OCI-LY3 (cell line): Measurements from ENCODE around the gene ADGRD1.

Experiments used
- H2AFZ ChIP-seq: fragments of 200-600, 300-600 bp; shearing (Covaris generic); 2 replicates; pipeline ENCODE4 v1.6.0; 2014; ENCODE audit warnings: antibody characterized with exemption, low read depth, low read length
- H3K27ac ChIP-seq: fragments of 200-600, 300-600 bp; sonication (generic); 2 replicates; pipeline ENCODE4 v1.5.1; 2014; ENCODE audit warnings: mild to moderate bottlenecking, low read length, moderate library complexity, mixed read lengths
- H3K27me3 ChIP-seq: fragments of 200-600, 300-600 bp; sonication (generic); 2 replicates; pipeline ENCODE4 v1.6.1; 2014; ENCODE audit warnings: low read depth, low read length, mixed read lengths
- H3K36me3 ChIP-seq: fragments of 200-600, 300-600 bp; sonication (generic); replicated peaks from 2 replicates; pipeline ENCODE3; 2014; ENCODE audit warnings: low read depth, low read length, mixed read lengths
- H3K4me1 ChIP-seq: fragments of 300-600, 200-600 bp; sonication (generic); 2 replicates; pipeline ENCODE4 v1.6.1; 2014; ENCODE audit warnings: low read length, mixed read lengths
- H3K4me2 ChIP-seq: fragments of 200-600, 300-600 bp; sonication (generic); 2 replicates; pipeline ENCODE4 v1.6.1; 2014; ENCODE audit warnings: low read length, mixed read lengths
- H3K4me3 ChIP-seq: fragments of 300-600, 200-600 bp; sonication (generic); 2 replicates; pipeline ENCODE4 v1.5.1; 2014; ENCODE audit warnings: antibody characterized with exemption, mild to moderate bottlenecking, low read length, moderate library complexity
- H3K79me2 ChIP-seq: fragments of 300-600, 200-600 bp; shearing (Covaris generic); 2 replicates; pipeline ENCODE4 v1.6.1; 2014; ENCODE audit warnings: mild to moderate bottlenecking, low read length, mixed read lengths
- H3K9ac ChIP-seq: fragments of 300-600, 200-600 bp; shearing (Covaris generic); 2 replicates; pipeline ENCODE4 v1.6.0; 2014; ENCODE audit warnings: mild to moderate bottlenecking, low read length, moderate library complexity
- H3K9me3 ChIP-seq: fragments of 200-600, 300-600 bp; shearing (Covaris generic); 2 replicates; pipeline ENCODE4 v1.6.1; 2014; ENCODE audit warnings: low read length, mixed read lengths; ENCODE audit not compliant: insufficient read depth
- H4K20me1 ChIP-seq: fragments of 200-600, 300-600 bp; sonication (generic); 2 replicates; pipeline ENCODE4 v1.6.1; 2016; ENCODE audit warnings: low read length, mixed read lengths; ENCODE audit not compliant: insufficient read depth
- CTCF ChIP-seq: fragments of 200-600, 300-600 bp; sonication (generic); IDR thresholded peaks from 2 replicates; pipeline ENCODE4 v1.5.1; 2014; ENCODE audit warnings: antibody characterized with exemption, low read length, low read depth
- EZH2phosphoT487 ChIP-seq: fragments of 200-600 bp; shearing (Covaris generic); IDR thresholded peaks from 2 replicates; pipeline ENCODE4 v1.6.1; 2018; ENCODE audit warnings: antibody characterized with exemption, mixed run types, low read depth

ADGRD1 gene

GRCh38 chr12:131137009-131137835 lies 183.5 kb downstream of the ADGRD1 start:
- Histone ChIP-seq H3K79me2 (no peaks in the 10 kb centered on the region), H3K4me1 (no peaks in the 10 kb centered on the region), H4K20me1 (no peaks in the 10 kb centered on the region), H2AFZ (no peak overlapping the region), H3K4me3 (no peak overlapping the region), H3K27me3 (no peaks in the 10 kb centered on the region; the same call in 1 of the 2 replicates), H3K36me3 (no peaks in the 10 kb centered on the region), H3K4me2 (no peak overlapping the region), H3K27ac (no peak overlapping the region), H3K9ac (no peak overlapping the region), H3K9me3 (no peaks in the 10 kb centered on the region)
- TF ChIP-seq EZH2phosphoT487 (no peak), CTCF (no peak)

- no peak for TF ChIP-seq EZH2phosphoT487
Observed at GRCh38 chr12:131137836-131138637, 184.3 kb downstream of the ADGRD1 start.

GRCh38 chr12:131138638-131139362 lies 185.1 kb downstream of the ADGRD1 start:
- Histone ChIP-seq H3K36me3 (no peaks in the 10 kb centered on the region), H3K4me2 (no peak overlapping the region), H3K27ac (no peak overlapping the region), H3K9ac (no peak overlapping the region), H3K27me3 (no peaks in the 10 kb centered on the region; the same call in 1 of the 2 replicates), H3K9me3 (no peaks in the 10 kb centered on the region), H3K4me1 (no peaks in the 10 kb centered on the region), H3K79me2 (no peaks in the 10 kb centered on the region), H3K4me3 (no peak overlapping the region), H2AFZ (no peak overlapping the region), H4K20me1 (no peaks in the 10 kb centered on the region)
- TF ChIP-seq CTCF (no peak), EZH2phosphoT487 (no peak)

More at GRCh38 chr12:131137836-131138637, 184.3 kb downstream of the ADGRD1 start:
- Histone ChIP-seq H3K79me2 (no peaks in the 10 kb centered on the region), H3K4me3 (no peak overlapping the region), H2AFZ (no peak overlapping the region), H3K36me3 (no peaks in the 10 kb centered on the region), H4K20me1 (no peaks in the 10 kb centered on the region), H3K4me1 (no peaks in the 10 kb centered on the region), H3K4me2 (no peak overlapping the region), H3K27me3 (no peaks in the 10 kb centered on the region; the same call in 1 of the 2 replicates), H3K9ac (no peak overlapping the region), H3K27ac (no peak overlapping the region), H3K9me3 (no peaks in the 10 kb centered on the region)

GRCh38 chr12:131139363-131140068 lies 185.8 kb downstream of the ADGRD1 start:
- H4K20me1 ChIP-seq = no peaks in the 10 kb centered on the region
- no peak overlapping the region for H3K4me2 ChIP-seq
- H3K9me3 ChIP-seq = no peaks in the 10 kb centered on the region
- H3K36me3 ChIP-seq = no peaks in the 10 kb centered on the region
- no peak for TF ChIP-seq CTCF
- no peak overlapping the region for H3K27ac ChIP-seq
- H3K79me2 ChIP-seq = no peaks in the 10 kb centered on the region
- H3K4me3 ChIP-seq = no peak overlapping the region
- H2AFZ ChIP-seq = no peak overlapping the region
- no peaks in the 10 kb centered on the region for H3K27me3 ChIP-seq
- no peaks in the 10 kb centered on the region for H3K4me1 ChIP-seq
- H3K9ac ChIP-seq = no peak overlapping the region
